ENCODE results near the gene FUT7.

The FUT7 gene

DNA sequence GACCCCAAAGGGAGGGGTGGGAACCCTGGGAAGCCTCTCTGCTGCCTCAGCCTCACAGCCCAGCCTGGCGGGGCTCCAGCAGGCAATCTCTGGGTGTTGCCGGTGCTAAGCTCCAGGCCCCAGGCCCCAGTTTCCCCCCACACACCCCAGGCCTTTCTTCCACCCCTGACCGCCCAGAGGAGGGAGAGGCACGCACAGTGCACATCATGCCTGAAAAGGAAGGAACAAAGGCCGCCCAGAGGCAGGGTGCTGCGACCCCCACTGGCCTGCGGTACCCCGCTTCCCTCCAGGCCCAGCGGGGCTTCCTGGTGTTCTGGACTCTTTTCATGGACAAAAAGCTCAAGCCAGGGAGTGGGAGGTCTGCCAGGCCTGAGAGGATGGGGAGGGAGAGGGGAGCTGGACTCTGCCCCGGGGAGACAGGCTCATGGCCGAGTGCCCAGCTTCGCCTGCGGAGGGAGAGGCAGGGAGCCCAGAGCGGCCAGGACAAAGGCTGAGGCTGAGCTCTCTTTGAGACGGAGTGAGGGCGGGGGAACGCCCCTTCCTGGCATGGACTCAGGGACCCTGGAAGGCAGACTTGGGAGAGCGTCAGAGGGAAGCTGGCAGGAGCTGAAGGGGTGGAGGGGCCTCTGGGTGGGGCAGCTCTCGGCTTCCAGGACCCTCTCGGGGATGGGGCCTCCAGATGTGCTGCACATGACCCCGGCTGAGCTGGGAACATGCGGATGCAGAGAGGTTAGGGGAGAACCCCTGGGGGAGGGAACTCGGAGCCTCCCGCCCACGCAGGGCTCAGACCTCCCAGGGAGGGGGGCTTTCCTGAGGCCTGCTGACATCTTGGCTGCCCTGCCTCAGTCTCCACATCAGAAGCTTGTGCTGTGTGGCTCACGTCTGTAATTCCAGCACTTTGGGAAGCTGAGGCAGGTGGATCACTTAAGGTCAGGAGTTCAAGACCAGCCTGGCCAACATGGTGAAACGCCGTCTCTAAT, 23.8 kb upstream of the FUT7 start:
- Mint-ChIP-seq H3K27ac (peak overlapping the region; percentile 72), H3K36me3 (no peaks in the 10 kb centered on the region), H3K27me3 (peaks cover 1% of the 10 kb centered on the region), H3K9me3 (no peaks in the 10 kb centered on the region), H3K4me3 (no peak overlapping the region), H3K4me1 (no peaks in the 10 kb centered on the region)

DNA sequence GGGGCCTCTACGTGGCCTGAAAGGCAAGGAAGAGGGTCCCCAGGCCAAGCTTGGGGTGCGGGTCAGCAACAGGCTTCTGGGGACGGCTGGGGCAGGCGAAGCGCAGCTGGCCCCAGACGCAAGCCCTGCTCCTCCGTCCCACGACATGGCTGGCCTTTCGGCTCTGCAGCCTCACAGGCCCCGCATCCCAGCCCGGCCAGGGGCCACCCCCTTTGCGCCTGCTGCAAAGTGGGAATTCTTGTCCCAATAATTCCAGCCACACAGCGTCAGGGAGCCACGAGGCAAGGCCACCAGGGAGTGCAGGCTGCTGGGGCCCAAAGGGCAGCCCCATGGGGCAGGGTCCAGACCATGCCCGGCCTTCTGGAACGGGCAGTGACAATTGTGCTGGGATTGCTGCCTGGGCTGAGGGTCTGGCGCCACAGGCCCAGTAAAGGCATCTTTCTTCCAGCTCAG, 23.1 kb upstream of the FUT7 start:
- Mint-ChIP-seq H3K27ac (no peak overlapping the region), H3K9me3 (no peaks in the 10 kb centered on the region), H3K4me3 (no peak overlapping the region), H3K36me3 (no peaks in the 10 kb centered on the region), H3K4me1 (no peaks in the 10 kb centered on the region), H3K27me3 (peaks cover 1% of the 10 kb centered on the region)

DNA sequence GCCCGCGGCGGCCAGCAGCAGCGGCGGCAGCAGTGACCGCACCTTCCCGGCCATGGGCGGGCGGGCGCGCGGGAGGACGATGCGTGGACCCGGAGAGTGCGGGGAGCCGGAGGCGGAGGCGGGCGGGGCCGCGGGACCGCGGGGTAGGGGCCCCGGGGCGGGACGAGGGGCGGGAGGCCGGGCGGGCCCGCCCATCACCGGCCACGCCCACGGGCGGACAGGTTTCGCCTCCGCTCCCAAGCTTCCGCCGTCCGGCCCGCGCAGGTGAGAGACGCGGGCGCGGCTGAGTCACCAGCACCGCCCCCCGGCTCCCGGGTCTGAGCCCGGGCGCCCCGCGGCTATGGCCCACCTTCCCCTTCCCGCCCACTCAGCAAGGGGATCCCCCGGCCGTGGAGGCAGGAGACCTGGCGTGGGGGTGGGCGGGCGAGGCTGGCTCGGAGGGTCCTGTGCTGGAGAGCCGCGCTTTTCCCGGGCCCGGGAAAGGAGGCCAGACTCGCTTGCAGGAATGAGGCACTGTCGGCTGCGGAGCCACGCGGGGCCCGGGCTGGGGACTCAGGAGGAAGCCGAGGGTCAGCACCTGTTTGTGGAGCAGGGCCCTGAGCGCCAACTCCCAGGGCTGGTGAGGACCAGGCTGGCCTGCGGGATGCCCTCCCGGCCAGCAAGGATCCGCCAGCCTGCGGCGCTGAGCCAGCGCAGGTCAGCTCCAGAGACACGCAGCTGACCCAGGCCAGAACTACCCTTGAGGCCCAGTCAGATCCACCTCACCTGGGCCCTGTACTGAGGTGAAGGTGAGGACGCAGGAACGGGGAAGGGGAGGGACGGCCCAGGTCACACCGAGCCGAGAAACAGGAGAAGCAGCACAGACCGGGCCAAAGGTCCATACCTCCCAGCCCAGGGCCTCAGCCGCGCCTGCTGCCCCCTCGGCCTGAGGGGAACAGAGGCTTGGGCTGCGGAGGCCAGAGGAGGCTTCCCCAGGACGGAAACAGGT, 22.4 kb upstream of the FUT7 start, which contains the start of gene ENTPD2:
Gene ENTPD2 (minus strand): TSS at position 118 of the 988 bp plus-strand sequence. CDS start 64 bp downstream, at position 54.
- Mint-ChIP-seq H3K4me3 (no peak within 1 kb of the TSS), H3K27me3 (peaks cover 7% of the 10 kb centered on the region), H3K9me3 (no peaks in the 10 kb centered on the region), H3K27ac (peak within 1 kb of the TSS; percentile 59), H3K4me1 (peaks cover 4% of the 10 kb centered on the region), H3K36me3 (no peaks in the 10 kb centered on the region)

DNA sequence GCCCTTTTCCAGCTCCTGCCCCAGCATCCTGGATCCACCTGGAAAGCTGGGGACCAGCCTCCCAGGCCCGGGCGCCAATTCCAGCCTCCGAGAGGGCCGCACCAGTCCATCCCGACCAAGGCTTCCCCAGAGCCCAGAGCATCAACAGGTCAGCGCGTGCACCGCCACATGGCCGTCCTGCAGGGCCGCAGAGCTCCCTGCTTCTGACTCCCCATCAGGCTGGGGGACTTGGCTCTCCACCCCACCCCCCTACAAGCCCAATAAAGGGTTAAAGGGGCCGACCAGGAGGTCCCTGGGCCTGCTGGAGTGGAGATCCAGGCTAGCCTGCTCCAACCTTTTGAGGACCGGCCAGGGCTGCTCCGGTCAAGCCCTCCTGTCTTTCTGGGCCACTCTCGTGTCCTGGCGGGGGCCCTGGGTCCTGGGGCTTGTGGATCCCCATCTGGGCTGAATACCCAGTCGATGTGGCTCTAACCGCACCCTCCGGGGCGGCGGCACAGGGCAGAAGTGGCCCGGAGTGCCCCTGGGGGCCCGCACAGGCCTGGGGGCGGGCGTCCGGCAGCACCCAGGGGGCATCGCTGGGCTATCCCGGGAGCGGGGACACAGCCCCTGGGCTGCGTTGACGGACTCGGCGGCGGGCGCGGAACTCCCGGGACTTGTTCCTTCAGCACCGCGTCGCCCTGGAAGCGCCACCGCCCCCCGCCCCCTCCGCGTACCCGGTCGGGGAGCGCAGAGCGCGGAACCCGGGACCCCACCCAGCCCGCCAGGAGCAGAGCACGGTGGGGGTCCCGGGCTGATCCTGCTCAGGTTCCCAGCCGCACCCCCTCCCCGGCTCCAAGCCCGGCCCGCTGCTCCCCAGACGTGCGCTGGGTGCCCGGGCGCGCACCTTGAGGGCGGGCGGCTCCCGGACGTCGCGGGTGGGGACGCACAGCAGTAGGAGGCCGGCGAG, 21.4 kb upstream of the FUT7 start:
- Mint-ChIP-seq H3K9me3 (no peaks in the 10 kb centered on the region), H3K36me3 (no peaks in the 10 kb centered on the region), H3K4me1 (peaks cover 4% of the 10 kb centered on the region), H3K27ac (no peak overlapping the region), H3K27me3 (peaks cover 7% of the 10 kb centered on the region), H3K4me3 (no peak overlapping the region)

DNA sequence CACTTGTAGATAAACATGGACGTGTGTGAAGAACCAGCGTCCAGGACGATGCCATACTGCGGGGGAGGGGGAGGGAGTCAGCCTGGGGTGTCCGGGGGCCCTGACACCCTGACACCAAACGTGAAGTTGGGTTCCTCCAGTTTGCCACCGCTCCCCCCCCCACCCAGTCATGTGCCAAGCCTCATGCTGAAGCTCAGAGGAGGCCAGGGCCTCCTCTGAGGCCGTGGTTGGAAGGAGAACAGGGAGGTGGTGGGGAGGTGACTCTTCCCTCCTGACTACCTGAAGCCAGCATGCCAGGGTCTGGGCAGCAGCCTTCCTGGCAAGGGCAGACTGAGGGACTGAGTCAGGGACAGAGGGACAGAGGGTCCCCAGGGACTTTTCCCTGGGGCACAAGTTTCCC, 20.4 kb upstream of the FUT7 start:
- peaks cover 4% of the 10 kb centered on the region for H3K4me1 Mint-ChIP-seq
- no peak overlapping the region for H3K4me3 Mint-ChIP-seq
- H3K27me3 Mint-ChIP-seq = peaks cover 9% of the 10 kb centered on the region
- no peaks in the 10 kb centered on the region for H3K9me3 Mint-ChIP-seq
- no peak overlapping the region for H3K27ac Mint-ChIP-seq
- H3K36me3 Mint-ChIP-seq = no peaks in the 10 kb centered on the region

DNA sequence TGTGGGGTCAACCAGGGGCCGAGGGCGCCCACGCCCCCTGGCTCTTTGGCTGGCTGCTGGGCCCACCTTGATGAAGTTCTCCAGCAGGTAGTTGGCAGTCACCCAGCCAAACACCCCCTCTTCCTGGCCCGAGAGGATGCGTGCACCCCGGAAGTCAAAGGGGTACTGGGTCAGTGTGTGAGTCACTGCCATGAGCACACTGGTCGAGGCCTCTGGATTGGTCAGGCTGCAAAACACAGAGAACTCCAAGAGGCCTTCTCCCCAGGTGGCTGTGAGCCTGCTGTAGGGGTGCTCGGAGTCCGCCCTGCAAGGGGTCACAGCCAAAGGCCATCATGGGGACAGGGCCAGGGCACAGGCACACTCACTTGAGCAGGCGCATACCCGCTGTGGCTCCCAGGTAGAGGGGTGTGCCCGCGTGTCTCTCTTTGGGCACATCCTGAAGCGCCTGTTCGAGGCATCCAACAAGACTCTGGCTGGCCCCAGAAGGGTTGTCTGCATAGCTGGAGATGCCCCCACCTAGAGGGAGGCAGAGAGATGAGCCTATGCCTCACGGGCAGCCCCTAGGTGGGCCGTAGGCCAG, 19.3 kb upstream of the FUT7 start:
- Mint-ChIP-seq H3K27ac (no peak overlapping the region), H3K4me1 (peaks cover 4% of the 10 kb centered on the region), H3K4me3 (no peak overlapping the region), H3K36me3 (no peaks in the 10 kb centered on the region), H3K9me3 (no peaks in the 10 kb centered on the region), H3K27me3 (peaks cover 11% of the 10 kb centered on the region)

DNA sequence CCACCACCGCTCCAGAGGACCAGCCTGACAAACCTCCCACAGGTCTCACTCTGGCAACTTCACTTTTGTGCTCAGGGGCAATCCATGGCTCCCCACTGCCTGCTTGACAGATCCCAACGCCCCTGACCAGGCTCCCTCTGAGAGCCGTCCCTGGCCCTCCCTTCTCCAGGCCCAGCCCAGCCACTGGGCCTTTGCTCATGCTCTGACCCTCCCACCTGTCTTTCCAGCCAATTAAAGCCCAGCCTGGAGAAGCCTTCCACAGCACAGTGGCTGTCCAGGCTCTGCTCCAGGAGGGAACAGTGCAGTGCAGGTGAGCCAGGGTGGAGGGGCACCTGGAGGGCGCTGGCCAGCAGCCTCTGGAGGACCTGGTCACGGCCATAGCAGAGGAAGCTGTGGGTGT, 18.7 kb upstream of the FUT7 start:
- Mint-ChIP-seq H3K4me1 (peaks cover 4% of the 10 kb centered on the region), H3K27ac (no peak overlapping the region), H3K36me3 (no peaks in the 10 kb centered on the region), H3K4me3 (no peak overlapping the region), H3K9me3 (no peaks in the 10 kb centered on the region), H3K27me3 (peaks cover 11% of the 10 kb centered on the region)

DNA sequence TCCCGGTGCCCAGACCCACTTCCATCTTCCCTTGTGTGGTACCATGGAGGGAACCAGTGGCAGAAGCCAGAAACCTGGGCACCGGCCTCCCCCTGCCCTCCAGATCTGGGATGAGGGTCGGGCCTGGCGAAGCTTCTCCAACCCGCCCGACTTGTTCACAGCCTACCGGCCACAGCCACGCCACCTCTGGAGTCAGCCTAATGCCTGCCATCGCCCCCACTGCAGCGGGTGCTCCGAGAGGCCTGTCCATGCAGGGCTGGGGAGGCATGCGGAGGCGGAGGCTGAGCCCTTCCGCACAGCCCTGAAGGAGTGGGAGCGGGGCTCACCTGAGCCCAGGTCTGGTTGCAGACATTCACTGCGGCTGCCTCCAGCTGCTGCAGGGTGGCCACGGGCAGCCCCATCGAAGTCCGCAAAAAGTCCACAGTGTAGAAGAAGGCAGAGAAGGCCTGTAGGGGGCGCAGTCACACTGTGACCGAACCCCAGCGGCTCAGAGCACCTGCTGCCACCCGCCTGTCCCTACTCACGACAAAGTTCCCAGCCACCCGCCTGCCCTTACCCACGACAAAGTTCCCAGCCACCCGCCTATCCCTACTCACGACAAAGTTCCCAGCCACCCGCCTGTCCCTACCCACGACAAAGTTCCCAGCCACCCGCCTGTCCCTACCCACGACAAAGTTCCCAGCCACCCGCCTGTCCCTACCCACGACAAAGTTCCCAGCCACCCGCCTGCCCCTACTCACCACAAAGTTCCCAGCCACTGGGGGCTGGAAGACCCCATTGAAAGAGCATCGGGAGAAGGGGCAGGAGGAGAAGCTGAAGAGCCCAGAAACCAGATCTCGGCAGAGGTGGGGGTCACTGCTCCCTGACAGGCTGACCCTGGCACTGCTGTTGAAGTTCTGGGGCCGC, 17.9 kb upstream of the FUT7 start:
- peaks cover 11% of the 10 kb centered on the region for H3K27me3 Mint-ChIP-seq

DNA sequence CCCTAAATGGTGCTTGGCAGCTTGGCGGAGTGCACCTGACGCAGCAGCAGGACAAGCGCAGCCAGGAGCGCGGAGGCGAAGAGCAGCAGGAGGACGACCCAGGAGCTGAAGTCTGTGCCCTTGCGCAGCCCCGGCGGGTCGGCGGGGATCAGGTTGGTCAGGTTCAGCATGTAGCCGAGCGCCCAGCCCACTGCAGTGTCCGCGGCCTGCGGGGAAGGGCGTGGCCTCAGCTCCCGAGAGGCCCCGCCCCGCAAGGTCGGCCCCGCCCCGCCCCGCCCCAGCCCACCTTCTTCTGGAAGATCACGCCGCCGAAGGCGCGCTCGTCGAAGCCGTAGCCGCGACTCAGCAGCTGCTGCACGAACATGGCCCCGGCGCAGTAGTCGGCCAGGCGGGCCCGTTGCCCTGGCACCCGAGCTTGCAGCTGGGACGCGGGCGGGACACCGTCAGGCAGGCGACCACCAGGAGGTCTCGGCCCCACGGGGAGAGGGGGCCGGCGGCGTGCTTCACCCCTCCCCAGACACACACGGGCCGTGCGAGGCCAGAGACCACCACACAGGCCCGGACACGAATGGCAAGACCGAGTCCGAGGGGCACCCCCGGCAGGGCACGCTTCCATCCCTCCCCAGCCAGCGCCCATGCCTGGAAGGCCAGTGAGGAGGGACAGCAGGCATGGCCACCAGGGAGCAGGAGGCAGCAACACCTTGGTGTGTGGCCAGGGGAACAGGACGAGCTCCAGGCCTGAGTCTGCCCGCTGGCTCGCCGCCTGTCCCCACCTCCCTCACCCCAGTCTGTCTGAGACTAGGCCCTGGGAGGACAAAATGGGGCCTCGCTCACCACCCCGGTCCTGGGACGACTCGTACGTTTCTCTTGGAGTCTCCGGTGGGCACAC, 17.0 kb upstream of the FUT7 start:
- H3K36me3 Mint-ChIP-seq = no peaks in the 10 kb centered on the region
- no peak overlapping the region for H3K27ac Mint-ChIP-seq
- H3K4me3 Mint-ChIP-seq = no peak overlapping the region
- peaks cover 14% of the 10 kb centered on the region for H3K4me1 Mint-ChIP-seq
- no peaks in the 10 kb centered on the region for H3K9me3 Mint-ChIP-seq
- peaks cover 11% of the 10 kb centered on the region for H3K27me3 Mint-ChIP-seq

More for the DNA sequence above, 17.9 kb upstream of the FUT7 start:
- Mint-ChIP-seq H3K9me3 (no peaks in the 10 kb centered on the region), H3K4me1 (peaks cover 8% of the 10 kb centered on the region), H3K4me3 (no peak overlapping the region), H3K36me3 (no peaks in the 10 kb centered on the region), H3K27ac (no peak overlapping the region)

DNA sequence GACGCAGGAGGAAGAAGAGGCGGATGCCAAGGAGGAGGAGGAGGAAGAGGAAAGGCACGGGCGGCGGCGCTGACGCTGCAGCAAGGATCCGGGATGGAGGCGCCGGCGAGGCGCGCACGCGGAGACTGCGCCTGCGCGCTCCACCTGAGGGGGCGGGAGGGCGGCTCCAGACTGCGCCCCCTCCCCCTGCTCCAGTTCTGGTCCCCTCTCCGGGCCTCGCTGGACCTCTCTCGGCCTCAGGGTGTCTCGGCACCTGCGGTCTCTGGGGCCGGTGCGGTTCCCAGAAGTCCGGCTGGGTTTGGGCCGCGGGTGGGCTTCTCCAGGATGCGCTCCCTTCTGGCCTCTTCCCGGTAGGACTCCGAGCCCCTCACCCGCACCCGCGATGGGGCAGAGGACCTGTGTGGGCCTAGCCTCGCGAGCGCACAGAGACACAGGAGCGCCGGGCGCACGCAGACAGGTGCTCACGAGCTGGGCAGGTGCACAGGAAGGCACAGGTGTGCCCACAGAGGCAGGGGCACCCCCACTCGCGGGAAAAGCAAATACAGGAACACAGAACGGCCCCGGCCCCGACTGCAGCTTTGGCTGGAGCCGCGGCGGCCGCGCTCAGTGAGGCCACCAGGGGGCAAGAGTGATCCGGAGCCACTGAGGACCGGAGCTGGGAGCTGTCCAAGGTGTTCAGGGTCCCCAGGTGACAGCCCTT, 14.3 kb upstream of the FUT7 start, which contains the start of gene NPDC1:
Gene NPDC1 (minus strand): TSS at position 90 of the 700 bp plus-strand sequence. CDS start 188 bp downstream, outside the sequence.
- Mint-ChIP-seq H3K27me3 (peaks cover 10% of the 10 kb centered on the region), H3K9me3 (no peaks in the 10 kb centered on the region), H3K36me3 (no peaks in the 10 kb centered on the region), H3K4me3 (peak within 1 kb of the TSS; percentile 76), H3K27ac (no peak within 1 kb of the TSS), H3K4me1 (peaks cover 14% of the 10 kb centered on the region)

DNA sequence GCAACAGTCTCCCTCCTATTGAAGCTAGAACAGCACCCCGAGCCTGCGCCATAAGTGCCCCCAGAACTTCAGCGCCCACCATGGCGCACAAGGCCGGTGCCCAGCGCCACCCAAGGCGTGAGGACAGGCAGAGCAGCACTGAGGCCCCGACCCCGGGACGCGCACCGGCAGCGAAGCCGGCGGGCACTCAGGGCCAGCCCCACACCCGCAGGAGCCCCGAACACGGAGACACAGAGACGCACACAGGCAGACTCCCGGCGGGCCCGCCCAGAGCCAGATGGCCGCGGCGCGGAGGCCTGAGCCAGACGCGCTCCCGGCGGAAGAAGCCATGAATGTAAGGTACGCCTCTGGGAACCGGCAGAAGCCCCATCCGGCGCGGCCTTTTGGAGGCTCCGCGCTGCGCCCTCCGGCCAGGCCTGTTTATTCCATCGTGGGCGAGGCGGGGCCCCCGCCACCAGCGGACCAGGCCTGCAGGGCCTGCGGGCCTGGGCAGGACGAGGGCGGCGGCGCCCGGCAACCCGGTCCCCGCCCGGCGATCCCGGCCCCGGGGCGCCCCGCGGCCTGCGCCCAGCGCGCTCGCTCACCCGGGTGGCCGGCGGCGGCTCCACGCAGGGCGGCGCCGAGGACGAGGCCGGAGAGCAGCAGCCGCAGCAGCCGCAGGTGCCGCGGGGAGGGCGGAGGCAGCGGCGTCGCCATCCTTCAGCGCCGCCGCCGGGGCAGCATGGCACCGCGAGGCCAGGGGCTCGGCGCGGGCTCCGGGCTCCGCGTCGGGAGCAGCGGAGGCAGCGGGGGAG, 13.6 kb upstream of the FUT7 start:
- H3K27ac Mint-ChIP-seq = no peak overlapping the region
- H3K4me3 Mint-ChIP-seq = peak overlapping the region; percentile 76
- no peaks in the 10 kb centered on the region for H3K36me3 Mint-ChIP-seq
- H3K4me1 Mint-ChIP-seq = peaks cover 14% of the 10 kb centered on the region
- H3K9me3 Mint-ChIP-seq = no peaks in the 10 kb centered on the region
- H3K27me3 Mint-ChIP-seq = peaks cover 10% of the 10 kb centered on the region

Measured in activated naive CD4-positive, alpha-beta T cell treated with anti-CD3 and anti-CD28 coated beads, Interleukin-2, amount 50 U/mL, for 24 hours (primary cell).